AG10803 (cell line): ENCODE data around the gene RPL28.
"Not testable (repeated sequence)": the region's sequence is repeated elsewhere in the genome, so short reads cannot be mapped to it uniquely, and the experiment has no call there.

ENCODE experiments used
- DNase-seq: peaks from one replicate; pipeline ENCODE4 v3.0.0; 2010; ENCODE audit warnings: low read depth
- H3K4me3 ChIP-seq: 2 replicates; pipeline ENCODE4 v1.5.1; 2011; ENCODE audit warnings: mild to moderate bottlenecking, low read length, control low read depth
- CTCF ChIP-seq: conservative IDR thresholded peaks from 2 replicates; pipeline ENCODE4 v1.5.1; 2011; ENCODE audit warnings: mild to moderate bottlenecking, low read length, control low read depth, inconsistent platforms

RPL28 gene

GRCh38 chr19:55405638-55406037, 19.9 kb downstream of the RPL28 start:
- DNase-seq, result no peak
- no peak for TF ChIP-seq CTCF

DNA sequence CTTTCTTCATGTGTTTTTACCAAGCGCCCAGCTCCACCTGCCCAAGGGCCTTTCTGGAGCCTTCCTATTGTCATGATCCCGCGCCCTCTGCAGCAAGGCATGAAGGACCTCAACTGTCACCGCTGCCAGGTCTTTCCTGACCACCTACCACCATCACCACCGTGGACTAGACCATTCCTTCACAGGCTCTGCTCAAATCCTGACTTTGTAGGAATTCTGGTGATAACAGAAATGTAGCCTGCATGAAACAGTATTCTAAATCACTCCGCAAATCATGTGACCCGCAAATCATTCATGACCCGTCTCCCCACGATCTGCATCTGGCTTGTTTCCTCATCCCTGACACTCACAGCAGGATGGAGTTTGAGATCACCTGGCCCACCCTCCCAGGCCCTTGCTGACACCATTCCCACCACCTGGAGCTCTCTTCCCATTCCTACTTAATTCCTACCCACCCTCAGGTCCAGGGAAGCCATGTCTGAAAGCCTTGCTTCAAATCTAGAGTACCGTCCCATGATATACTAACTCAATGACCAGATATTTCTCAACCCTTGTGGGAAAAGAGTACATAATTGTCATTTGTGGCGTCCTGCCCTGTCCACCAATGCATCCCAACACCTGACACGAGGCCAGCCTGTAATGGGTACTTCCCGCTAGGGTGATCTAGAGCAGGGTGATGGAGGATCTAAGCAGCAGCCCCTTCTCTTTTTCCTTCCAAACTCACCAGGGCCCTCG, 20.5 kb downstream of the RPL28 start:
- no peak for TF ChIP-seq CTCF
- peak overlapping the region; percentile 79 for H3K4me3 ChIP-seq
- DNase-seq, result no peak

More at GRCh38 chr19:55405638-55406037, 19.9 kb downstream of the RPL28 start:
- peak overlapping the region; percentile 79 for H3K4me3 ChIP-seq

DNA sequence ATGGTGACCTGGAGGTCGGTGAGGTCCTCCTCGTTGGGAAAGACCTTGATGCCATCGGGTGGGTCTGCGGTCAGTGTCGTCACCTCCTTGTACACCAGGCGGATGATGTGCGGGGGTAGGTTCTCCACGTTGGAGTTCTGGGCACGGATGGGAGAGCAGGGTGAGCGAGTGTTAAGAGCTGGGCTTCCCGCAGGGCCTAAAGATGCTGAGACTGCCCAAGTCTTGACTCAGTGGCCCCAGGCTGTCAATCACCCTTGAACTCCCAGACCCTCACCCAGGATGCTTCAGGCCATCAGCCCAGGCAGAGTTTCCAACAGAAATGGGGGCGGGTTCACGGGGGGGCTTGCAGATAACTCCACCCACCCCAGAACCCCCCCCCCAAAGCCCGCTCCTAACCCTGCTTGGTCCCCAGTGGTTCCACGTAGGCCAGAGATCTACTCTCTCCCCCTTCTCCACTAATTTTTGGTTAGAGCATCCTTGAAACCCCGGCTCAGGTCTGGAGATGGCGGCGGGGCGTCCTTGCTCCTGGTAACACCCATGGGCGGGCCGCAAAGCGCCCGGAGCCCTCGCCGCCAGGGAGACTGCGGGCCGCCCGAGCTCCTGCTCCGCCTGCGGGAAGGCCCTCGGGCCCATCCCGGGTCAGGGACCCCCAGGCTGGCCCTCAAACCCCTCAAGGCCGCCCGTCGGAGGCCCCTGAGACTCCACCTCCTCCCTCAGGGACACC, 21.3 kb downstream of the RPL28 start:
- peak; percentile 34 for DNase-seq
- peak overlapping the region; percentile 79 for H3K4me3 ChIP-seq
- no peak for TF ChIP-seq CTCF

- not testable (repeated sequence) for DNase-seq
- H3K4me3 ChIP-seq, result peak within 1 kb of the TSS; percentile 79
Measured at GRCh38 chr19:55407550-55407799, 21.7 kb downstream of the RPL28 start, which contains the start of gene UBE2S. UBE2S (minus strand) TSS chr19:55407788; CDS start chr19:55407589, 199 bp downstream.

DNA sequence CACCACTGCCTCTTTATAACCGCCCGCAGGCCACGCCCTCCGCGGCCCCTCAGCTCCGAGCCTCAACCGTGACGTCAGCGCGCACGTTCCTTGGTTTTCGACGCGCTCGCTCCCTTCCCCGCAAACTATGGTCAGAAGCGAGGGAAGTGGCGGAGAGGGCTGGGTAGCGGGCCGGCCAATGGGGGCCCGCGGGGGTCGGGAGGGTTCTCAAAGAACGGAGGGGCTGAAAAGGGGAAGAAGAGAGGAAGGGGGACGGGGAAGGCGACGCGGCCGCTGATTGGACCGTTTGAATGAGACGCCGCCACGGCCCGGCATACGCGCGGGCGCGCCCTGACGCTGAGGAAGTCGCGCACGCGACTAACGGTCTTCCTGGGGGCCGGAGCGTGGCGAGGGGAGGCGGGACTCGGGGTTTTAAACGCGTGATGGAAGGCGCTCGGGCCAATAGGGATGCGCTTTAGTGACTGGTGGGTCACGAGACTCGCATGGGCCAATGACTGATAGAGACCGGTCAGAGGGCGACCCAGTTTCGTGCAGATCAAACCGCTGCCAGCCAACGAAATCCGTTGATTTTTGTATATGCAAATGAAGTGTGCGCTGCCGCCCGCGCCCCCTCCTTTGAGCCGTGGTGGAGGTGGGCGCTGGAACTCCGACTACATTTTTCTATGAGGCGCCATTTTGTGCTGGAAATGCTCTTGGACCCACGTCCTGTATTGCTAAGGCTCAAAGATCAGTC, 22.2 kb downstream of the RPL28 start:
- peak; percentile 99 for DNase-seq
- TF ChIP-seq CTCF, result no peak
- H3K4me3 ChIP-seq, result peak overlapping the region; percentile 79

GRCh38 chr19:55408533-55408872, 22.8 kb downstream of the RPL28 start:
- H3K4me3 ChIP-seq, result peak overlapping the region; percentile 74
- no peak for TF ChIP-seq CTCF
- DNase-seq, result no peak

GRCh38 chr19:55409179-55409578, 23.4 kb downstream of the RPL28 start:
- H3K4me3 ChIP-seq, DNase-seq: not testable (repeated sequence)

DNA sequence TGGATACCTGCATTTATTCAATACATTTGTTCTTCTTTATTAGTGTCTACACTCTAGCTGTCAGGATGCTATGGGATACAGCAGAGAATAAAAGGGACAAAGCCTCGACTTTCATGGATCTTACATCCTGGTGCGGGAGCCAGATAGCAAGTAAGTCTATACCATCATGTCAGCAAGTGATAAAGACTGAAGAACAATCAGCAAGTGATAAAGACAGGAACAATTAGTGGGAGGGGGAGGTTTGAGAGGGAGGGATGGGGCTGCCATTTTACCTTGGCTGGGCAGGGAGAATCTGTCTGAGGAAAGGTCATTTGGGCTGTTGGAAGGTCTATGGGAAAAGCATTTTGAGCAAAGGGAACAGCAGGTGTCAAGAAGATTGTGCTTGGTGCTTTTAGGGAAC, 24.4 kb downstream of the RPL28 start:
- TF ChIP-seq CTCF, result no peak
- DNase-seq, result no peak
- no peak overlapping the region for H3K4me3 ChIP-seq
